Activated T-cell treated with anti-CD3 and anti-CD28 coated beads, Interleukin-2, amount 50 U/mL, for 24 hours (primary cell): ENCODE measurements around the gene CASQ1.

ENCODE experiments used
- DNase-seq: peaks from one replicate; pipeline ENCODE4 v3.0.0-alpha.2; 2020
- H3K27ac Mint-ChIP-seq: 2 replicates; pipeline ENCODE4 v1.8.0; 2020; ENCODE audit warnings: mild to moderate bottlenecking, mixed read lengths
- H3K27me3 Mint-ChIP-seq: 2 replicates; pipeline ENCODE4 v1.8.0; 2020; ENCODE audit warnings: mixed read lengths
- H3K36me3 Mint-ChIP-seq: 2 replicates; pipeline ENCODE4 v1.8.0; 2020; ENCODE audit warnings: low read depth, mixed read lengths
- H3K4me1 Mint-ChIP-seq: 2 replicates; pipeline ENCODE4 v1.8.0; 2020; ENCODE audit warnings: low read depth, mixed read lengths
- H3K4me3 Mint-ChIP-seq: 2 replicates; pipeline ENCODE4 v1.8.0; 2020; ENCODE audit warnings: mild to moderate bottlenecking, moderate library complexity, mixed read lengths
- H3K9me3 Mint-ChIP-seq: 2 replicates; pipeline ENCODE4 v1.8.0; 2020; ENCODE audit warnings: mixed read lengths

Gene CASQ1

DNA sequence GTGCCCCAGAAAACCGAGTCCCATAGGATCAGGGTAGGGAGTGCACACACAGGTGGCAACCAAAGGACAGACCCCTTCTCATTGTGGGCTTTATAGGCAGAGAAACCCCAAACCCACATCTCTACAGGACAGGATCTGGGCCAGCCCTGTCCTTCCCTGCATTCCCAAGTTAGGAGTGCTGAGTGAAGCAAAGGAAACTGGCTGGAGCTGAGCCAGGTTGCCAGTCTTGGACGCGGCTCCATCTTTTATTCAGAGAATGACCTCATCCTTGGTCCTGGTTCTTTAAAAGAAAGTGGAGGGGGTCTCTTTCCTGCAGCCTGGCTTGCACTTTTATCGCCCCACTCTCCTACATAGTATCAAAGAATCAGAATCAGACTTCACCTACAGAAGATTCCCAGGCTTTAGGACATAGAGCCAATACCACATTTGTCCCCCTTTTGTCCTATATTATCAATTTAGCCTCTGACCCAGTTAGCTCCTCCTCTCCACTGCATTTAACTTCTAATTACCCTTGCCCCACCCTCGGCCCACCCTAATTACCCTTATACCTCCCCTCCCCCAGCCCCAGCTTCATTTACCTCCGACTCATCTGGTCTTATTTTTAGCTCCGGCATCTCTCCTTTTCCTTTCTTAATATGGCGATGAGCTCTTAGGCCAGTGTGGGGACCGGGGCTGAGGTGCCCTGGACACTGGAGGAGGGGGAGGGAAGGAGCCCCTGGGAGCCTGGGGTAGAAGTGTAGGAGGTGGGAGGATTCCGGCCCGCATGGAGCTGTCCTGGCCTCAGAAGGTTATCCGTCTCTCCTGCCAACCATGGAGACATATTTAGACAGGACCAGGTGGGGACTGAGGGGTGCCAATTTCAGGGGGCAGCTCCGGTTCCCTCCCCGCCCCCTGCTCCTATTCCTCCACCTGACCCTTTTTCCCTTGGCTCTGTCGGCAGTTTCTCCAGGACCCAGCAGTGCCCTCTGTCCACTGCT is at the start of gene CASQ1:
TSS of gene CASQ1 (plus strand) at position 927 of the 977 bp plus-strand sequence. CDS start 177 bp downstream, outside the sequence.
- peaks cover 5% of the 10 kb centered on the region for H3K27me3 Mint-ChIP-seq
- H3K27ac Mint-ChIP-seq = no peak within 1 kb of the TSS
- H3K4me3 Mint-ChIP-seq = no peak within 1 kb of the TSS
- no peaks in the 10 kb centered on the region for H3K36me3 Mint-ChIP-seq
- no peak for DNase-seq
- H3K9me3 Mint-ChIP-seq = no peaks in the 10 kb centered on the region
- no peaks in the 10 kb centered on the region for H3K4me1 Mint-ChIP-seq

DNA sequence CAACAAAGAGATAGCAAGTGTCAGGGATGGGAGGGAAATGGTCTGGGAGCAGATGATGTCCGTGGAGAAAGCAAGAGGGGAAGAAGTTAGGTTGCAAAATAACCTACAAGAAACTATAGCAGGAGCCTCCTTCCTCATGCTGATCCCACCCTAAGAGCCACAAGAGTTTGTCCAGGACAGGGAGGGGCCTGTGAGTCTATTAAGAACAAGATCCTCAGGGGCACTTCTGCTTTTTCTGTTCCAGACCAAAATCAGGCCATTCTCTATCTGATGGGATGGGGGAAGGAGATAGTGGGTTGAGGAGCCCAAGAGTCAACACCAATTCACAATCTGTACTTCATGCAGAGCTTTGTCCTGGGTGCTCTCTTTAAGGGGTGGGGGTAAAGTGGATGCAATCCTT is 46.7 kb upstream of the CASQ1 start:
- Mint-ChIP-seq H3K4me3 (no peak overlapping the region), H3K27me3 (peaks cover 18% of the 10 kb centered on the region)

DNA sequence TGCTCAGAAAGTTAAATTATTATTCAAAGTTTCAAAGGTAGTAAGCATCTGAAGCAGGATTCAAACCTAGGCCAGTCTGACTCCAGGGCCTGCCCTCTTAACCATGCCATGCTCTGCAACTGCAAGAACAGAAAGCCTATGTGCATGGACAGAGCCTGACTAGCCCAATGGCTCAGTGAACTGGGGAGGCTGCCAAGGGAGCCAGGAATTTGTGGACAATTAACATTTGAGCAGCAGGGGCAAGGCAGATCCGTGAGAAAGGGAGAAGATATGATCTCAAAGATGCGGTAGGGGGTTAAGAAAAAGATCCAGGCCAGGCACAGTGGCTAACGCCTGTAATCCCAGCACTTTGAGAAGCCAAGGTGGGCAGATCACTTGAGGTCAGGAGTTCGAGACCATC is 45.5 kb upstream of the CASQ1 start:
- no peaks in the 10 kb centered on the region for H3K9me3 Mint-ChIP-seq
- no peak overlapping the region for H3K27ac Mint-ChIP-seq
- no peaks in the 10 kb centered on the region for H3K36me3 Mint-ChIP-seq
- H3K4me3 Mint-ChIP-seq = no peak overlapping the region
- peaks cover 18% of the 10 kb centered on the region for H3K27me3 Mint-ChIP-seq
- no peaks in the 10 kb centered on the region for H3K4me1 Mint-ChIP-seq
- no peak for DNase-seq

More for the DNA sequence above, 46.7 kb upstream of the CASQ1 start:
- H3K36me3 Mint-ChIP-seq = no peaks in the 10 kb centered on the region
- H3K27ac Mint-ChIP-seq = no peak overlapping the region
- no peaks in the 10 kb centered on the region for H3K4me1 Mint-ChIP-seq
- H3K9me3 Mint-ChIP-seq = no peaks in the 10 kb centered on the region
- no peak for DNase-seq

- H3K27ac Mint-ChIP-seq = no peak overlapping the region
- H3K4me1 Mint-ChIP-seq = no peaks in the 10 kb centered on the region
- H3K4me3 Mint-ChIP-seq = no peak overlapping the region
- H3K27me3 Mint-ChIP-seq = peaks cover 11% of the 10 kb centered on the region
- H3K9me3 Mint-ChIP-seq = no peaks in the 10 kb centered on the region
- no peaks in the 10 kb centered on the region for H3K36me3 Mint-ChIP-seq
- DNase-seq = no peak
Measured at GRCh38 chr1:160146107-160146506, 44.3 kb upstream of the CASQ1 start.

- H3K27ac Mint-ChIP-seq = no peak overlapping the region
- no peak overlapping the region for H3K4me3 Mint-ChIP-seq
- H3K4me1 Mint-ChIP-seq = no peaks in the 10 kb centered on the region
- H3K27me3 Mint-ChIP-seq = no peaks in the 10 kb centered on the region
- no peaks in the 10 kb centered on the region for H3K9me3 Mint-ChIP-seq
- no peaks in the 10 kb centered on the region for H3K36me3 Mint-ChIP-seq
- no peak for DNase-seq
Measured at GRCh38 chr1:160148121-160148520, 42.3 kb upstream of the CASQ1 start.

- H3K4me1 Mint-ChIP-seq = no peaks in the 10 kb centered on the region
- no peaks in the 10 kb centered on the region for H3K9me3 Mint-ChIP-seq
- H3K27ac Mint-ChIP-seq = no peak overlapping the region
- no peak for DNase-seq
- H3K27me3 Mint-ChIP-seq = no peaks in the 10 kb centered on the region
- no peaks in the 10 kb centered on the region for H3K36me3 Mint-ChIP-seq
- H3K4me3 Mint-ChIP-seq = no peak overlapping the region
Measured at GRCh38 chr1:160149233-160149632, 41.1 kb upstream of the CASQ1 start.

DNA sequence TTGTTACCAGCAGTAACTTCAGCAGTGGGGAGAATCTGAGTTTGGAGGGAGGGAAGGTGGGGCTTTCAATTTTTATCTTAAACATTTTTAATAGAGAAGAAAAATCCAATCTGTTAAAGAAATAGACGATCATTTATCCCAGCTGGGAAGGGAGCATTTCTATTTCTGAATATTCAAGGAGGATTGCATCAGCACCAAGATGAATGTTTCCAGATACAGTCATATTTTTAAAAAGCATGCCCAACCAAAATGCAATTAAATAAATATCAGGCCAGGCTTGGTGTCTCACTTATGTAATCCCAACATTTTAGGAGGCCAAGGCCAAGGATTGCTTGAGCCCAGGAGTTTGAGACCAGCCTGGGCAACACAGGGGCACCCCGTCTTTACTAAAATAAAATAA is 40.7 kb upstream of the CASQ1 start:
- no peak overlapping the region for H3K27ac Mint-ChIP-seq
- no peaks in the 10 kb centered on the region for H3K4me1 Mint-ChIP-seq
- H3K36me3 Mint-ChIP-seq = no peaks in the 10 kb centered on the region
- no peaks in the 10 kb centered on the region for H3K9me3 Mint-ChIP-seq
- H3K27me3 Mint-ChIP-seq = no peaks in the 10 kb centered on the region
- no peak for DNase-seq
- H3K4me3 Mint-ChIP-seq = no peak overlapping the region

DNA sequence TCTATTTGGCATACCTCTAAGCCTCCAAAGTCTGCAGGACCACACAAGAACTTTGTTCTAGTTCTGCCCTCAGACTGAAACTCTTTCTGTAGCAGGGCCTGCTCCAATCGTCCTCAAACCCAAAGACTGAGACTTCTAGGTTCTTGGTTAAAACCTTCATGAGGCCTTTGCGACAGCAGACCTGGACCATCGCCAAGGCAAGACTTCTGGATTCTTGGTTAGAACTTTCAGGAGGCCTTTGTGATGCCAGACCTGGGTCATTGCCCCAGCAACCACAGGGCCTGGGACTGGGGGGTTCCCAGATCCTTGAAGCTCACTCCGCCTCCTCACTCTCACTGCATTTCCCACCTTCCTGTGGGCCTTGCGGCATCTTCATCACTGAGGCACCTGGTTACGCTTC is 39.1 kb upstream of the CASQ1 start, which contains the start of gene ATP1A4:
TSS of gene ATP1A4 (plus strand) at position 301 of the 400 bp plus-strand sequence. CDS start 438 bp downstream, outside the sequence.
- no peak for DNase-seq
- H3K4me1 Mint-ChIP-seq = no peaks in the 10 kb centered on the region
- peak within 1 kb of the TSS; percentile 7 for H3K27ac Mint-ChIP-seq
- no peaks in the 10 kb centered on the region for H3K36me3 Mint-ChIP-seq
- H3K4me3 Mint-ChIP-seq = no peak within 1 kb of the TSS
- H3K9me3 Mint-ChIP-seq = no peaks in the 10 kb centered on the region
- no peaks in the 10 kb centered on the region for H3K27me3 Mint-ChIP-seq

GRCh38 chr1:160154790-160155189 is 35.6 kb upstream of the CASQ1 start:
- no peaks in the 10 kb centered on the region for H3K36me3 Mint-ChIP-seq
- no peaks in the 10 kb centered on the region for H3K27me3 Mint-ChIP-seq
- no peaks in the 10 kb centered on the region for H3K9me3 Mint-ChIP-seq
- no peaks in the 10 kb centered on the region for H3K4me1 Mint-ChIP-seq
- H3K27ac Mint-ChIP-seq = no peak overlapping the region
- DNase-seq = no peak
- H3K4me3 Mint-ChIP-seq = no peak overlapping the region

GRCh38 chr1:160156361-160156760 is 34.0 kb upstream of the CASQ1 start:
- DNase-seq = no peak
- no peaks in the 10 kb centered on the region for H3K9me3 Mint-ChIP-seq
- no peaks in the 10 kb centered on the region for H3K27me3 Mint-ChIP-seq
- no peaks in the 10 kb centered on the region for H3K36me3 Mint-ChIP-seq
- H3K27ac Mint-ChIP-seq = no peak overlapping the region
- H3K4me3 Mint-ChIP-seq = no peak overlapping the region
- no peaks in the 10 kb centered on the region for H3K4me1 Mint-ChIP-seq

- Mint-ChIP-seq H3K27ac (no peak overlapping the region), H3K9me3 (no peaks in the 10 kb centered on the region), H3K36me3 (no peaks in the 10 kb centered on the region), H3K27me3 (no peaks in the 10 kb centered on the region), H3K4me1 (no peaks in the 10 kb centered on the region), H3K4me3 (no peak overlapping the region)
- DNase-seq = no peak
Measured at GRCh38 chr1:160157174-160157573, 33.2 kb upstream of the CASQ1 start.

GRCh38 chr1:160158031-160158430 is 32.3 kb upstream of the CASQ1 start:
- no peak overlapping the region for H3K4me3 Mint-ChIP-seq
- DNase-seq = no peak
- no peaks in the 10 kb centered on the region for H3K27me3 Mint-ChIP-seq
- no peaks in the 10 kb centered on the region for H3K36me3 Mint-ChIP-seq
- H3K27ac Mint-ChIP-seq = no peak overlapping the region
- no peaks in the 10 kb centered on the region for H3K4me1 Mint-ChIP-seq
- H3K9me3 Mint-ChIP-seq = no peaks in the 10 kb centered on the region

DNA sequence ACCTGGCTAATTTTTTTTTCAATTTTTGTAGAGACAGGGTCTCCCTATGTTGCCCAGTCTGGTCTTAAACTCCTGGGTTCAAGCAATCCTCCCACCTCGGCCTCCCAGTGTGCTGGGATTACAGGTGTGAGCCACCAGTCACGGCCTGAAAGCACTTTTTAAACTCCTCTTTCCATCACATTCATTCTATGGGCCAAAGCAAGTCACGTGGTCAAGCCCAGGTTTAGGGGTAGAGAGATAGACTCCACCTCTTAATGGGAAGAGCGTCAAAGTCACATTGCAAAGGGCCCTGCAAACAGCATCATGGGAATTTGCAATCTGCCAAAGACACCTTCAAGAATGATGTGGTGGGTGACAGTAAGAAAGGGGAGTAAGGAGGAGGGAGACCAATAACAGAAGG is 31.8 kb upstream of the CASQ1 start:
- Mint-ChIP-seq H3K27me3 (peaks cover 4% of the 10 kb centered on the region), H3K4me1 (no peaks in the 10 kb centered on the region), H3K27ac (no peak overlapping the region), H3K9me3 (no peaks in the 10 kb centered on the region), H3K36me3 (no peaks in the 10 kb centered on the region), H3K4me3 (no peak overlapping the region)
- DNase-seq = no peak

DNA sequence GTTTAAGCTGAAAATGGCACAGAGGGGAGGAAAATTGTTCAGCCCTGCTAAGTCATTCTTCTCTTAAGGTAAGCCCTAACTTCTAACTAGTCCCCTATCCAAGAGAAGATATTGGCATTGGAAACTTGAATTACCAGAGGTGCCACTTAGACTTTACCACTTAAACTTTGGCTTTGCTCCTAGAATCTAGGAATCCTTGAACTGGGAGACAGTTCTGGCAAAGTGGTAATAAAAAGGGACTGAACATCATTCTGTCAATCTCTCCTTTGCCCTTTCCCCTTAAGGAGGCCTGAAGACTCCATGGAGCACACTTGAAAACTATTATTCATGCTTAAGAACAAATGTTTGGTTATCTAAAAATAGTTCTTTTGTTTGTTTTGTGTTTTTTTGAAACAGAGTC is 30.5 kb upstream of the CASQ1 start:
- no peaks in the 10 kb centered on the region for H3K4me1 Mint-ChIP-seq
- no peak for DNase-seq
- no peaks in the 10 kb centered on the region for H3K36me3 Mint-ChIP-seq
- H3K4me3 Mint-ChIP-seq = no peak overlapping the region
- no peak overlapping the region for H3K27ac Mint-ChIP-seq
- H3K27me3 Mint-ChIP-seq = peaks cover 6% of the 10 kb centered on the region
- H3K9me3 Mint-ChIP-seq = no peaks in the 10 kb centered on the region

GRCh38 chr1:160161965-160162705 is 28.2 kb upstream of the CASQ1 start:
- no peaks in the 10 kb centered on the region for H3K36me3 Mint-ChIP-seq
- no peak for DNase-seq
- H3K9me3 Mint-ChIP-seq = no peaks in the 10 kb centered on the region
- H3K4me3 Mint-ChIP-seq = no peak overlapping the region
- H3K4me1 Mint-ChIP-seq = peaks cover 4% of the 10 kb centered on the region
- no peak overlapping the region for H3K27ac Mint-ChIP-seq
- H3K27me3 Mint-ChIP-seq = peaks cover 13% of the 10 kb centered on the region
